WTC11 (cell line): ENCODE data around the gene UBAP1L.

Source experiments
- CTCF ChIP-seq: fragments of 200-600 bp; IDR thresholded peaks from 2 replicates; pipeline ENCODE4 v1.8.0; 2022; ENCODE audit warnings: antibody characterized with exemption
- E2F1 ChIP-seq: sonication (generic); formaldehyde crosslinking; IDR thresholded peaks from 2 replicates; pipeline ENCODE4 v1.8.0; 2022; ENCODE audit warnings: mild to moderate bottlenecking, missing genetic modification reagents
- ETV6 ChIP-seq: sonication (generic); formaldehyde crosslinking; IDR thresholded peaks from 2 replicates; pipeline ENCODE4 v1.8.1; 2022; ENCODE audit warnings: mild to moderate bottlenecking, missing genetic modification reagents
- MAX ChIP-seq: sonication (generic); formaldehyde crosslinking; IDR thresholded peaks from 2 replicates; pipeline ENCODE4 v1.8.0; 2022; ENCODE audit warnings: mild to moderate bottlenecking, missing genetic modification reagents
- NR1H2 ChIP-seq: sonication (generic); formaldehyde crosslinking; IDR thresholded peaks from 2 replicates; pipeline ENCODE4 v1.9.0; 2021; ENCODE audit warnings: mild to moderate bottlenecking, moderate library complexity, missing genetic modification reagents
- PRDM15 ChIP-seq: sonication (generic); formaldehyde crosslinking; IDR thresholded peaks from 2 replicates; pipeline ENCODE4 v1.8.0; 2022; ENCODE audit warnings: missing genetic modification reagents
- PRRX2 ChIP-seq: fragments of 250-450 bp; sonication (Bioruptor Pico); IDR thresholded peaks from 2 replicates; pipeline ENCODE4 v1.8.0; 2021; ENCODE audit warnings: mild to moderate bottlenecking

- TF ChIP-seq MAX (CRISPR knock-in tag) (peak; percentile 95), CTCF (no peak), NR1H2 (CRISPR knock-in tag) (no peak), PRRX2 (CRISPR knock-in tag) (no peak), E2F1 (CRISPR knock-in tag) (no peak), PRDM15 (CRISPR knock-in tag) (no peak), ETV6 (CRISPR knock-in tag) (no peak)
Measured at GRCh38 chr15:65077981-65078352, 37.0 kb downstream of the UBAP1L start.
